ENCODE data around the gene TREML1.

TREML1 gene

GRCh38 chr6:41147917-41148316 is 6.2 kb downstream of the TREML1 start:
- TF ChIP-seq CTCF (IDR thresholded peaks at IDR 0.05; ENCODE audit: low read depth, low read length), result no peak
- no peak overlapping the region for H3K4me3 ChIP-seq (ENCODE audit: low read depth, low read length)
- H3K9me3 ChIP-seq, result no peaks in the 10 kb centered on the region
- no peak for DNase-seq
- H3K4me1 ChIP-seq, result no peaks in the 10 kb centered on the region
- no peaks in the 10 kb centered on the region for H3K27me3 ChIP-seq
- H3K36me3 ChIP-seq, result no peaks in the 10 kb centered on the region

GRCh38 chr6:41136911-41137310 is 17.2 kb downstream of the TREML1 start:
- Histone ChIP-seq H3K9me3 (no peaks in the 10 kb centered on the region), H3K36me3 (no peaks in the 10 kb centered on the region), H3K4me1 (no peaks in the 10 kb centered on the region), H3K27me3 (no peaks in the 10 kb centered on the region), H3K4me3 (ENCODE audit: low read depth, low read length) (no peak overlapping the region)
- DNase-seq, result no peak
- no peak for TF ChIP-seq CTCF (IDR thresholded peaks at IDR 0.05; ENCODE audit: low read depth, low read length)

GRCh38 chr6:41135062-41135832 is 18.9 kb downstream of the TREML1 start:
- no peak for DNase-seq
- Histone ChIP-seq H3K4me3 (ENCODE audit: low read depth, low read length) (no peak overlapping the region), H3K27me3 (no peaks in the 10 kb centered on the region), H3K9me3 (no peaks in the 10 kb centered on the region), H3K36me3 (no peaks in the 10 kb centered on the region), H3K4me1 (no peaks in the 10 kb centered on the region)
- no peak for TF ChIP-seq CTCF (IDR thresholded peaks at IDR 0.05; ENCODE audit: low read depth, low read length)

- Histone ChIP-seq H3K36me3 (no peaks in the 10 kb centered on the region), H3K4me3 (ENCODE audit: low read depth, low read length) (no peak overlapping the region), H3K4me1 (no peaks in the 10 kb centered on the region), H3K9me3 (no peaks in the 10 kb centered on the region), H3K27me3 (no peaks in the 10 kb centered on the region)
- no peak for TF ChIP-seq CTCF (IDR thresholded peaks at IDR 0.05; ENCODE audit: low read depth, low read length)
- DNase-seq, result no peak
Observed at GRCh38 chr6:41132254-41132653, 21.9 kb downstream of the TREML1 start.

DNA sequence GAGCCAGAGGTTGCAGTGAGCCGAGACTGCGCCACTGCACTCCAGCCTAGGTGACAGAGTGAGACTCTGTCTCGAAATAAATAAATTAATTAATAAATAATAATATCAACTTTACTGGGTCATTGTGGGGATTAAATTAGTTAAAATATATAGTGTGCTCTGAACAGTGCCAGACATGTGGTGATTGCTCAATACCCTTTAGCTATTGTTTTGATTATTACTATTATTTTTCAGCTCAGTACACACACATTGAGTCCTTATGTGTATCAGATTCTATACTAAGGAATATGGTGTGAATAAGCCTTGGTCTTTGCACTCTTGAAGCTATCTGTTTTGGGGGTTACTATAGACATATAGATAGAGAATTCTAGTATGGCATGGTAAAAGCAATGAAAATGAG is 28.9 kb downstream of the TREML1 start:
- TF ChIP-seq CTCF (IDR thresholded peaks at IDR 0.05; ENCODE audit: low read depth, low read length), result no peak
- no peak for DNase-seq
- Histone ChIP-seq H3K9me3 (no peaks in the 10 kb centered on the region), H3K4me3 (ENCODE audit: low read depth, low read length) (no peak overlapping the region), H3K27me3 (no peaks in the 10 kb centered on the region), H3K36me3 (no peaks in the 10 kb centered on the region), H3K4me1 (no peaks in the 10 kb centered on the region)

DNA sequence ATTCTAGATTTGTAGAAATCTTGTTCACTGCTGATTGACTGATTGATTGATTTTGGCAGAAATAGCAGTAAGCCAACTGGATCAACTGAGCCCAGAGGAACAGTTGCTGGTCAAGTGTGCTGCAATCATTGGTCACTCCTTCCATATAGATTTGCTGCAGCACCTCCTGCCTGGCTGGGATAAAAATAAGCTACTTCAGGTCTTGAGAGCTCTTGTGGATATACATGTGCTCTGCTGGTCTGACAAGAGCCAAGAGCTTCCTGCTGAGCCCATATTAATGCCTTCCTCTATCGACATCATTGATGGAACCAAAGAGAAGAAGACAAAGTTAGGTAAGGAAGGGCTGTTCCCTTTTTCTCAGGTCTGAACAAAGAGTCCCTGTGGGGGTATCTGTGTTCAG is 31.2 kb downstream of the TREML1 start:
- no peaks in the 10 kb centered on the region for H3K27me3 ChIP-seq
- DNase-seq, result no peak
- no peaks in the 10 kb centered on the region for H3K9me3 ChIP-seq
- no peaks in the 10 kb centered on the region for H3K36me3 ChIP-seq
- no peaks in the 10 kb centered on the region for H3K4me1 ChIP-seq
- no peak overlapping the region for H3K4me3 ChIP-seq (ENCODE audit: low read depth, low read length)
- no peak for TF ChIP-seq CTCF (IDR thresholded peaks at IDR 0.05; ENCODE audit: low read depth, low read length)
